GM12801 (cell line): ENCODE data around the gene MANSC4.
A peak's percentile ranks its signal among the peaks of the same experiment; 100 is the strongest.

Experiments
- TF ChIP-seq, protein P1 (sequence below): IDR thresholded peaks from one replicate; pipeline ENCODE4 v1.5.1; 2011; ENCODE audit warnings: control low read depth; ENCODE audit not compliant: insufficient read length; ENCODE audit errors: extremely low read depth

MANSC4 gene

DNA sequence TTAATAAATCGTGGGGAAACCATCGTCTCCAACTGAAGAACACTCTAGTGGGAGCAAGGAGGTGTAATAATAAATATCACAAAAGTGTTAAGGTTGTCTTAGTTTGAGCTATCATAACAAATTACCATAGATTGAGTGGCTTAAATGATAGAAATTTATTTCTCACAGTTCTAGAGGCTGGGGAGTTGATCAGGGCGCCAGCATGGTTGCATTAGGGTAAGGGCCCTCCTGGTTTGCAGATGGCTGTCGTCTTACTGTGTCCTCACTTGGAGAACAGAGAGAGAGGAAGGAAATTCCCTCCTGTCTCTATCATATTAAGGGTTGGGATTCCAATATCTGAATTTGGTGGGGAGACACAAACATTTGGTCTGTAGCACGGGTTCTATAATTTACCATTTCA is 36.4 kb downstream of the MANSC4 start:
- TF ChIP-seq, protein P1, sequence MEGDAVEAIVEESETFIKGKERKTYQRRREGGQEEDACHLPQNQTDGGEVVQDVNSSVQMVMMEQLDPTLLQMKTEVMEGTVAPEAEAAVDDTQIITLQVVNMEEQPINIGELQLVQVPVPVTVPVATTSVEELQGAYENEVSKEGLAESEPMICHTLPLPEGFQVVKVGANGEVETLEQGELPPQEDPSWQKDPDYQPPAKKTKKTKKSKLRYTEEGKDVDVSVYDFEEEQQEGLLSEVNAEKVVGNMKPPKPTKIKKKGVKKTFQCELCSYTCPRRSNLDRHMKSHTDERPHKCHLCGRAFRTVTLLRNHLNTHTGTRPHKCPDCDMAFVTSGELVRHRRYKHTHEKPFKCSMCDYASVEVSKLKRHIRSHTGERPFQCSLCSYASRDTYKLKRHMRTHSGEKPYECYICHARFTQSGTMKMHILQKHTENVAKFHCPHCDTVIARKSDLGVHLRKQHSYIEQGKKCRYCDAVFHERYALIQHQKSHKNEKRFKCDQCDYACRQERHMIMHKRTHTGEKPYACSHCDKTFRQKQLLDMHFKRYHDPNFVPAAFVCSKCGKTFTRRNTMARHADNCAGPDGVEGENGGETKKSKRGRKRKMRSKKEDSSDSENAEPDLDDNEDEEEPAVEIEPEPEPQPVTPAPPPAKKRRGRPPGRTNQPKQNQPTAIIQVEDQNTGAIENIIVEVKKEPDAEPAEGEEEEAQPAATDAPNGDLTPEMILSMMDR: no peak

DNA sequence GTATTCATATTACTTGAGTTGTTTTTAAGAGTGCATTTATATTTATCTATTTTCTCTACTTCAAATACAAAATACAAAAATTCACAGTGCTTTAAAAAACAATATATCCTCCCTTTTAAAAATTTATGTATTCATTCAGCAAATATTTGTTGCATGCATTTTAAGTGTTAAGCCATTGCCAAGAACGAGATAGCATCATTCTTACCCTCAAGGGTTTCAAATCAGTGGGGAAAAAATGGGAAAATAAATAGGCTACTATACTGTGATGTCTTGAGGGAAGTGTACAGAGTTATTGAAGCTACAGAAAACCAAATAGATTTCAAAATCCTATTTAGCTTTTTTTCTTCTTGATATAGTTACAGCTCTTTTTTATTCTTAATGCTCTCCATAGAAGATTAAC is 46.2 kb downstream of the MANSC4 start:
- TF ChIP-seq, protein P1: no peak

DNA sequence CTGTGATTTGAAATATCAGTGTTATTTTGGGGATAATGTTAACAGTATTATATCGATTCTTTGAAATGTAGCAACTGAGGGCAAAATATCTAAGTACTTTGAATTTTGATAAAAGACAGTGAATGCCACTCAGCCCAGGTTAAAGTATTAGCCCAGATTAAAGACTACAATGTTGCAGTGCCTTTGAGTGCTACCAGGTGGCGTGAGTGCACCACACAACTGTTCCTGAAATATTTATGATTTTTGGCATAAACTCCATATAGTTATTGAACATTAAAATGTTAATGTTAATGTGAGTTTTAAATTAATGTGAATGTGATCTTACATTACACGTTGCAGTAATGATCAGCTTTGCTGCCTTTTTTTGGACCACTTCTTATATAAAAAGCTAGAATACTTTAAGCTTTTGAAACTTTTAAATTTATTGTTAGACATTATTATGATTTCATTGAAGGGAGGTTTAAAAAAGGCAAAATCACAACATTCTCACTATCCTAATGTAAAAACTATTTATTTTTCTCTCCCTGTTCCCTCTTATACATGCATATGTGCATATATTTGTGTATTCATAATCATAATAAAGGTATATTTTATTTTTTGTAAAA is 46.9 kb downstream of the MANSC4 start:
- TF ChIP-seq, protein P1: peak; percentile 94

DNA sequence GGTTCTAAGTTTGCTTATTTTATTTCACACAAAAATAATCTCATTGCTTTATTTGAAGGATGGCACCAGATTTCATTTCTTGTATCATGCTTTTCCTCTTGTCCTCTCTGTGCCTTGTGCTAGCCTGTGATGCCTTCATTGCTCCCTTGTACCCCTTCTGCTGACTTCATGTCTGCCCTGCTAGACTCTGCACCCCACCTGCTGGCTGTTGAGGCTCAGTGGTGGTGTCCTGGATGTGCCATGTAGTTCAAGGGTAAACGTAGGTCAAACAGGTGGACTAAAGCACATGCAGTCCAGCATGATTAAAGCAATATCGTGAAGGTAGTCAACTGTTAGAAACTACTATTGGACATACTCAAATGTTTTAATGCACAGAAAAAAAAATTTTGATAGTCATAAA is 47.8 kb downstream of the MANSC4 start:
- TF ChIP-seq, protein P1: no peak

DNA sequence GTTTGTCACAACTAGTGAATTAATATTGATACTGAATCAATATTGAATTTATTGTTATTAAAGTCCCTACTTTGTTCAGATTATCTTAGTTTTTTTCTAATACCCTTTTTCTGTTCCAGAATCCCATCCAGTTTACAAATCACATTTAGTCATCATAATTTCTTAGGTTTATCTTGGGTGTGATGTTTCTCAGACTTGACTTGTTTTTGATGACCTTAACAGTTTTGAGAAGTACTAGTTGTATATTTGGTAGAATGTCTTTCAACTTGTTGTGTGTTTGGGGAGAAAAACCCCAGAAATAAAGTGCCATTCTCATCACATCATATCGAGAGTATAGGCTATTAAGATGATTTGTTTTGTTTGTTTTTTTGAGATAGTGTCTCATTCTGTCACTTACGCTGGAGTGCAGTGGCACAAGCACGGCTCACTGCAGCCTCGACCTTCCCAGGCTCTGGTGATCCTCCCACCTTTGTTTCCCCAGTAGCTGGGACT is 49.9 kb downstream of the MANSC4 start:
- TF ChIP-seq, protein P1: no peak

DNA sequence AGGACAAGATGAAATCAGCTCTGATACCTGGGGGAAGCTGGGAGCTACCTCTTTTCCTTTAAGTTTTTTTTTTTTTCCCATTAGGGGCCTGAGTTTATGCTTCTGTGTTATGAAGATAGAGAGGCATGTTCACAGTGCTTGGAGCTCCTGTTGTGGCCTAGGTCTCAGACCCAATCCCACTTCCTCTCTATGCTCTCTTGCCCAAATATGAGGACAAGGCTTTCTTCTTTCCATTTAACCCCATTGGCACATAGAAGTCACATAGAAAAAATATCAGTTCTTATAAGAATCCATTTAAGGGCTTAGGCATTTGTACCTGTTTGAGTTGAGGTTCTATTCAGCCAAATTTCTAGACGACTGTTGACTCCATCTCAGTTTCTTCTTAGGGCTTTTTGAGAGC is 56.8 kb downstream of the MANSC4 start:
- TF ChIP-seq, protein P1: no peak
